ENCODE results near the gene SH2B2. TPM values are rescaled to one million over a fixed set of nuclear protein-coding genes. Genes with fewer than 3 reads are reported as not detected.

The SH2B2 gene
- total RNA-seq, 4 donors from 2014 or later, result 1.8 to 13.2 (median 2.7) TPM

DNA sequence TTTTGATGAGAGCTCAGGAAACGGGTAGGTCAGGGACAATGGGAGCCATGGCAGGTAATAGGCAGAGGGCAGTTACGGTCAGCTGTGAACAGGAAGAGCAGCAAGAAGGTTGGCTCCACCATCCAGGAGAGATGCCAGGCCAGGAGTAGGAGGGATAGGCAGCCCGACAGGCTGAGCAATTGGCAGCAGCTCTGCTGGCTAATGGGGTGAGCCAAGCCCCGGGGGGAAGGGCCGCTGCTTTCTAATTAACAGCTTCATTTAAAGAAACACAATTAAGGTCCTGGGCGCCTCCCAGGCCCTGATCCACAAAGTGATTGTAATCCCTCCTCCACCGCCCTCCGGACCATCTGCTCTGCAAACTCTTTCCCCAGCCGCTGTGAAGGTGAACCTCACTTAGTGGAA lies 23.7 kb downstream of the SH2B2 start:
- Histone ChIP-seq H3K4me3 (no peak overlapping the region), H3K4me1 (peaks cover 0 to 15% (median 10%) of the 10 kb centered on the region in 4 donors), H3K36me3 (no peaks in the 10 kb centered on the region), H3K9me3 (no peaks in the 10 kb centered on the region), H3K27me3 (no peaks in the 10 kb centered on the region), H3K27ac (no peak overlapping the region)
- no peak for DNase-seq
- TF ChIP-seq POLR2A (IDR thresholded peaks at IDR 0.05), result no peak
- TF ChIP-seq, protein P1, sequence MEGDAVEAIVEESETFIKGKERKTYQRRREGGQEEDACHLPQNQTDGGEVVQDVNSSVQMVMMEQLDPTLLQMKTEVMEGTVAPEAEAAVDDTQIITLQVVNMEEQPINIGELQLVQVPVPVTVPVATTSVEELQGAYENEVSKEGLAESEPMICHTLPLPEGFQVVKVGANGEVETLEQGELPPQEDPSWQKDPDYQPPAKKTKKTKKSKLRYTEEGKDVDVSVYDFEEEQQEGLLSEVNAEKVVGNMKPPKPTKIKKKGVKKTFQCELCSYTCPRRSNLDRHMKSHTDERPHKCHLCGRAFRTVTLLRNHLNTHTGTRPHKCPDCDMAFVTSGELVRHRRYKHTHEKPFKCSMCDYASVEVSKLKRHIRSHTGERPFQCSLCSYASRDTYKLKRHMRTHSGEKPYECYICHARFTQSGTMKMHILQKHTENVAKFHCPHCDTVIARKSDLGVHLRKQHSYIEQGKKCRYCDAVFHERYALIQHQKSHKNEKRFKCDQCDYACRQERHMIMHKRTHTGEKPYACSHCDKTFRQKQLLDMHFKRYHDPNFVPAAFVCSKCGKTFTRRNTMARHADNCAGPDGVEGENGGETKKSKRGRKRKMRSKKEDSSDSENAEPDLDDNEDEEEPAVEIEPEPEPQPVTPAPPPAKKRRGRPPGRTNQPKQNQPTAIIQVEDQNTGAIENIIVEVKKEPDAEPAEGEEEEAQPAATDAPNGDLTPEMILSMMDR (IDR thresholded peaks at IDR 0.05), result no peak

- Histone ChIP-seq H3K36me3 (no peaks in the 10 kb centered on the region), H3K4me1 (peaks cover 0 to 8% (median 4%) of the 10 kb centered on the region in 4 donors), H3K4me3 (no peak overlapping the region), H3K9me3 (no peaks in the 10 kb centered on the region), H3K27ac (no peak overlapping the region), H3K27me3 (no peaks in the 10 kb centered on the region)
- no peak for DNase-seq
- TF ChIP-seq, protein P1 (IDR thresholded peaks at IDR 0.05), result no peak
- no peak for TF ChIP-seq POLR2A (IDR thresholded peaks at IDR 0.05)
These were observed 25.6 kb downstream of the SH2B2 start for GRCh38 chr7:102312317-102312716.

GRCh38 chr7:102313997-102314780 lies 27.5 kb downstream of the SH2B2 start:
- DNase-seq, result no peak
- Histone ChIP-seq H3K4me3 (no peak overlapping the region), H3K4me1 (no peaks in the 10 kb centered on the region), H3K36me3 (peaks cover 0 to 3% (median 0%) of the 10 kb centered on the region in 3 donors), H3K27ac (no peak overlapping the region), H3K27me3 (no peaks in the 10 kb centered on the region), H3K9me3 (no peaks in the 10 kb centered on the region)
- TF ChIP-seq POLR2A (IDR thresholded peaks at IDR 0.05), result no peak
- TF ChIP-seq, protein P1 (IDR thresholded peaks at IDR 0.05), result no peak

DNA sequence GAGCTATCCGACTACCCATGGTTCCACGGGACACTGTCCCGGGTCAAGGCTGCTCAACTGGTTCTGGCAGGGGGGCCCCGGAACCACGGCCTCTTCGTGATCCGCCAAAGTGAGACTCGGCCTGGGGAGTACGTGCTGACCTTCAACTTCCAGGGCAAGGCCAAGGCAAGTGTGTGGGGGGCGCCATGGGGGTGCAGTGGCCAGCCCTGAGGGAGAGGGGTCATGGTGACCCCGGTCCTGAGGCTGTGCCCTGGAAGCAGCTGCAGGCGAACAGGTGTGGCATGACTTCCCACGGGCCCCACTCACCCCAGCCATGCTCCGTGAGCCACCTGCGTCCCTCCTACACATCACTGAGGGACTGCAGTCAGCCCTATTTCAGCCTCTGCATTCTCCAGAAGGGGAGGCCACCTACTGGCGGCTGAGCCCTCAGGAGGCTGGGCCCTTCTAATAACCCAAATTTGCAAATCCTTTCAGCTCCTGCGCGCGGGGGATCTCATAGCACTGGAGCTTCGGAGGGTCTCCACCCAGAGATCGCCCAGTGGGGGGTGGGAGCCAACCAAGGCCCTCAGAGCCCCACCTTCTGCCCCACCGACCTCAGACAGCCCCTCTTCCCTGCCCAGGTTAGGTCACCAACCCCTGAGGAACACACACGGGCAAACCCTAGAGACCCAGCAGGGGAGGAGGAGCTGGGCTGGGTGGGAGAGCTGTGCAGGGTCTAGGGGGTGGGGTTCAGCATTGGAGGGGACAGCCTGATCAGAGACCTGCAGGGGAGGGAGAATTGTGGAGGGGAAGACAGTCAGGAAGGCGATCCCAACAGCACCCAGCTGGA lies 30.8 kb downstream of the SH2B2 start:
- H3K4me3 ChIP-seq, result no peak overlapping the region
- H3K27ac ChIP-seq, result no peak overlapping the region
- no peaks in the 10 kb centered on the region for H3K27me3 ChIP-seq
- no peak for TF ChIP-seq POLR2A (IDR thresholded peaks at IDR 0.05)
- TF ChIP-seq, protein P1 (IDR thresholded peaks at IDR 0.05), result no peak
- no peaks in the 10 kb centered on the region for H3K9me3 ChIP-seq
- H3K4me1 ChIP-seq, result peaks cover 0 to 5% (median 0%) of the 10 kb centered on the region in 4 donors
- H3K36me3 ChIP-seq, result peaks cover 0 to 3% (median 0%) of the 10 kb centered on the region in 3 donors
- DNase-seq, result peak in 2 of 3 donors; percentile 24 to 47

DNA sequence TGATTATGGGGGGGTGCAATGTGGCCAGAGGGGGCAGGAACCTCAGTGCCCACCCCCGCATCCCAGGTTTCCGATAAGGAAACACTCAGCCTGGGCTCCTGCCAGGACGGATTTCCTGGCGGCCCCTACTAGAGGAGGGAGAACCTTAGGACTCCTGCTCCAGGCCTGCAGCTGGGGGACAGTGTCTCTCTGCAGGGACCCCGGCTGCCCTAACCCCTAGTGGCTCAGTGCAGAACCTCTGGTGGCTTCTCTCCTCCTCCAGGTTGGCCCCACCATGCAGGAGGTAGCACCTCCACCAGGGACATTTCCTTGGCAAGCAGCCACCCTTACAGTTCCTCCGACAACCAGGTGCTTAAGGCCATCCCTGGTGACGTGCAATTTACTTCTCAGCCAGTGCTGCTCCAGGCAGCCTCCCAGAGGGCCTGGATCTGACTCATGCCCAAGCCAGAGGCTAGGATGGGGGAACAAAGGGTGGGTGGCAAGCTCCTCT lies 31.9 kb downstream of the SH2B2 start:
- H3K36me3 ChIP-seq, result peaks cover 0 to 3% (median 0%) of the 10 kb centered on the region in 3 donors
- H3K27ac ChIP-seq, result no peak overlapping the region
- DNase-seq, result peak in 2 of 3 donors; percentile 28 to 46
- H3K9me3 ChIP-seq, result no peaks in the 10 kb centered on the region
- H3K4me1 ChIP-seq, result peaks cover 0 to 5% (median 0%) of the 10 kb centered on the region in 4 donors
- no peaks in the 10 kb centered on the region for H3K27me3 ChIP-seq
- no peak overlapping the region for H3K4me3 ChIP-seq
- TF ChIP-seq, protein P1 (IDR thresholded peaks at IDR 0.05), result no peak
- TF ChIP-seq POLR2A (IDR thresholded peaks at IDR 0.05), result no peak
